ENCODE results near the gene ARMH2.

Gene ARMH2

DNA sequence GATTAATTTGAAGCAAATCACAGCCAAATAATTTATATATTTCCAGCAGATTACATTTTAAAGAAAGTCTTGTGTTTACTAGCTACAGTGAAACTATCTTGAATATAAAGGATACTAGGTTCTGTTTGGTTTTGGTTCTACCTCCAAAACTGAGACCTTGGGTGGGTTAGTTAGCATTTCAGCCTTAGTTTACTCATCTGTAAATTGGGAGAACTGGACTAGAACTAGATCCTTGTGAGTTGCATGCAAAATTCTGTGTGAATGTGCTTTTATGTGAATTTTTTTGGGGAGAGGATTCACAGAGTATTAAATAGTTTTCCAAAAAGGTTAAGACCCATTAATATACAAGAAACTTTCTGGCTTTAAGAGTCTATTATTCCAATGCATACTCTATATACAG is 19.8 kb downstream of the ARMH2 start:
- DNase-seq (ENCODE audit: low read depth): no peak
- TF ChIP-seq, protein P1, sequence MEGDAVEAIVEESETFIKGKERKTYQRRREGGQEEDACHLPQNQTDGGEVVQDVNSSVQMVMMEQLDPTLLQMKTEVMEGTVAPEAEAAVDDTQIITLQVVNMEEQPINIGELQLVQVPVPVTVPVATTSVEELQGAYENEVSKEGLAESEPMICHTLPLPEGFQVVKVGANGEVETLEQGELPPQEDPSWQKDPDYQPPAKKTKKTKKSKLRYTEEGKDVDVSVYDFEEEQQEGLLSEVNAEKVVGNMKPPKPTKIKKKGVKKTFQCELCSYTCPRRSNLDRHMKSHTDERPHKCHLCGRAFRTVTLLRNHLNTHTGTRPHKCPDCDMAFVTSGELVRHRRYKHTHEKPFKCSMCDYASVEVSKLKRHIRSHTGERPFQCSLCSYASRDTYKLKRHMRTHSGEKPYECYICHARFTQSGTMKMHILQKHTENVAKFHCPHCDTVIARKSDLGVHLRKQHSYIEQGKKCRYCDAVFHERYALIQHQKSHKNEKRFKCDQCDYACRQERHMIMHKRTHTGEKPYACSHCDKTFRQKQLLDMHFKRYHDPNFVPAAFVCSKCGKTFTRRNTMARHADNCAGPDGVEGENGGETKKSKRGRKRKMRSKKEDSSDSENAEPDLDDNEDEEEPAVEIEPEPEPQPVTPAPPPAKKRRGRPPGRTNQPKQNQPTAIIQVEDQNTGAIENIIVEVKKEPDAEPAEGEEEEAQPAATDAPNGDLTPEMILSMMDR (conservative IDR thresholded peaks at IDR 0.05; ENCODE audit: low read depth, low read length): no peak
- H3K4me3 ChIP-seq (ENCODE audit: low read length): no peak overlapping the region

DNA sequence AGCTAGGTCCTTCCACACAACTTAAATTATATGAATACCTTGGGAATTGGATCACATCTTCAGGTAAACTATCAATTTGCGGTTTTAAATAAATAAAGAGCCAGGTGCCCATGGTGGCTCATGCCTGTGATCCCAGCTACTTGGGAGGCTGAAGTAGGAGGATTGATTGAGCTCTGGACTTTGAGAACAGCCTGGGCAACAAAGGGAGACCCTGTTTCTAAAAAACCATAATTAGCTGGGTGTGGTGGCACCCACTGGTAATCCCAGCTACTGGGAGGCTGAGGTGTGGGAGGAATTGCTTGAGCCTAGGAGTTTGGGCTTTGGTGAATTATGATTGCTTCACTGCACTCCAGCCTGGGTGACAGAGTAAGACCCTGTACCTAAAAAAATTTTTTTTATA is 20.6 kb downstream of the ARMH2 start:
- TF ChIP-seq, protein P1 (conservative IDR thresholded peaks at IDR 0.05; ENCODE audit: low read depth, low read length): no peak
- no peak overlapping the region for H3K4me3 ChIP-seq (ENCODE audit: low read length)
- DNase-seq (ENCODE audit: low read depth): no peak

- TF ChIP-seq, protein P1 (conservative IDR thresholded peaks at IDR 0.05; ENCODE audit: low read depth, low read length): no peak
- no peak for DNase-seq (ENCODE audit: low read depth)
- H3K4me3 ChIP-seq (ENCODE audit: low read length): peak overlapping the region; percentile 1
Observed at GRCh38 chr6:24777227-24777626, 21.5 kb downstream of the ARMH2 start.

DNA sequence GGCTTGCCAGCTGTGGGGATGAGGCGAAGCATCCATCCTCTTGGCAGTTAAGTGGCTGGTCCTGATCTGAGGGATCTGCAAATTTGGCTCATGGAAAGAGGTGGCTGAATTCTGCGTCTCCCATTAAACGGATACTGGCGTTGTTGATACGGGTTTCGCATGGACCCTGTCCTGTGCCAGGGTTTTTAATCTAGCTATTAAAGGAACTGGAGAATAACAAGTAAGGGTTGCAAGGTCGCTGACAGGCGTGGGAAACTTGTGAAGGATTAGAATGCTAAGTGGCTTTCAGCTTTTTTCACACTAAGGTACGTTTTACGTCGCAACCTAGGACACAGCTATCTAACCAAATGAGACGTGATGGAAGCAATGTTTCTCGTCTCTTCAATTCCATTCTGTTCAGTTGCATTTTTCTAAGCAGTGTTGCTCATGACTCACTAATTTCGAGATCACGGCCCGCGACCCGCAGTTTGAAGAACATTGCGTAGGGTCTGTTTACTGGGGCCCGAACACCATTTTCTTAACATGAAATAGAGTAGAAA is 23.1 kb downstream of the ARMH2 start:
- DNase-seq (ENCODE audit: low read depth): peak; percentile 40

GRCh38 chr6:24774696-24775519 is 23.8 kb downstream of the ARMH2 start, which contains the start of gene GMNN:
Gene GMNN (plus strand): TSS chr6:24774937. CDS start chr6:24777247, 2,310 bp downstream.
- peak within 1 kb of the TSS; percentile 100 for H3K4me3 ChIP-seq (ENCODE audit: low read length)
- TF ChIP-seq, protein P1 (conservative IDR thresholded peaks at IDR 0.05; ENCODE audit: low read depth, low read length): no peak
- DNase-seq (ENCODE audit: low read depth): peak; percentile 68

More for the DNA sequence above, 23.1 kb downstream of the ARMH2 start:
- TF ChIP-seq, protein P1 (conservative IDR thresholded peaks at IDR 0.05; ENCODE audit: low read depth, low read length): no peak
- peak overlapping the region; percentile 100 for H3K4me3 ChIP-seq (ENCODE audit: low read length)

DNA sequence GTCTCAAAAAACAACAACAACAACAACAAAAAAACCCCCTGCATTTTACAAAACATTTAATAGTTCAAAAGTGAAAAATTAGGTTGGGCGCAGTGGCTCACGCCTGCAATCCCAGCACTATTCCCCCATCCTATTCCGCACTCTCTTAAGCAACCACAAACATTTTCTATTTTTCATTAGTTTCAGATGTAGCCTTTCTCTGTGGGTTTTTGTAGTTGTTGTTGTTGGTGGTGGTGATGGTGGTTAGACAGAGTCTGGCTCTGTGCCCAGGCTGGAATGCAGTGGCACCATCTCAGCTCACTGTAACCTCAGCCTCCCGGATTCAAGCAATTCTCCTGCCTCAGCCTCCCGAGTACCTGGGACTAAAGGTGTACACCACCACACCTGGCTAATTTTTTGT is 30.4 kb downstream of the ARMH2 start:
- TF ChIP-seq, protein P1 (conservative IDR thresholded peaks at IDR 0.05; ENCODE audit: low read depth, low read length): no peak
- no peak overlapping the region for H3K4me3 ChIP-seq (ENCODE audit: low read length)
- DNase-seq (ENCODE audit: low read depth): no peak

Measured in retinal pigment epithelial cell (primary cell).